Stimulated activated CD4-positive, alpha-beta T cell treated with anti-CD3 and anti-CD28 coated beads, Interleukin-2, amount 100 ng/mL, for 4 hours (primary cell): ENCODE measurements around the gene REELD1.

Experiments
- DNase-seq: peaks from one replicate; pipeline ENCODE4 v3.0.0-alpha.2; 2020; ENCODE audit warnings: low read depth

The REELD1 gene

GRCh38 chr4:146265950-146266490 lies 51.7 kb downstream of the REELD1 start:
- no peak for DNase-seq

GRCh38 chr4:146267826-146268225 lies 53.5 kb downstream of the REELD1 start:
- DNase-seq: no peak

GRCh38 chr4:146269228-146269653 lies 54.9 kb downstream of the REELD1 start:
- DNase-seq: no peak

GRCh38 chr4:146271466-146271865 lies 57.1 kb downstream of the REELD1 start:
- no peak for DNase-seq

GRCh38 chr4:146273204-146273901 lies 59.0 kb downstream of the REELD1 start:
- DNase-seq: no peak

GRCh38 chr4:146274774-146275173 lies 60.4 kb downstream of the REELD1 start:
- DNase-seq: no peak

GRCh38 chr4:146275370-146275769 lies 61.0 kb downstream of the REELD1 start:
- DNase-seq: no peak

- DNase-seq: no peak
Observed at GRCh38 chr4:146278986-146279385, 64.6 kb downstream of the REELD1 start.
